Fibroblast of villous mesenchyme (primary cell): ENCODE data around the gene ZNF318. TPM values are rescaled to one million over a fixed set of nuclear protein-coding genes. Genes with fewer than 3 reads are reported as not detected.
A peak's percentile ranks its signal among the peaks of the same experiment; 100 is the strongest.
"Not testable (repeated sequence)": the region's sequence is repeated elsewhere in the genome, so short reads cannot be mapped to it uniquely, and the experiment has no call there.

Source experiments
- DNase-seq: peaks from one replicate; pipeline ENCODE4 v3.0.0-alpha.2; 2010; ENCODE audit warnings: low read depth
- H3K4me3 ChIP-seq: 2 replicates; pipeline ENCODE4 v1.5.1; 2011; ENCODE audit warnings: low read depth, mild to moderate bottlenecking, low read length
- CTCF ChIP-seq: IDR thresholded peaks from 2 replicates; pipeline ENCODE4 v1.5.1; 2012; ENCODE audit warnings: low read depth, mild to moderate bottlenecking, low read length; ENCODE audit not compliant: insufficient read depth
- total RNA-seq: library from RNA; depleted of rRNA; stranded (reverse); fragments of >200 nt; gene quantifications from 2 replicates; pipeline ENCODE4 v1.2.3, GENCODE V29; 2012

The ZNF318 gene
- total RNA-seq, 1 donor: 12.5 TPM

- no peak overlapping the region for H3K4me3 ChIP-seq
- no peak for TF ChIP-seq CTCF
- no peak for DNase-seq
Observed at GRCh38 chr6:43383021-43383667, 13.7 kb upstream of the ZNF318 start.

- not testable (repeated sequence) for DNase-seq, H3K4me3 ChIP-seq
Observed at GRCh38 chr6:43380858-43381257, 11.4 kb upstream of the ZNF318 start.

- H3K4me3 ChIP-seq: no peak overlapping the region
- TF ChIP-seq CTCF: no peak
- no peak for DNase-seq
Observed at GRCh38 chr6:43378631-43379030, 9.2 kb upstream of the ZNF318 start.

- no peak for DNase-seq
- no peak overlapping the region for H3K4me3 ChIP-seq
- TF ChIP-seq CTCF: no peak
Observed at GRCh38 chr6:43377710-43378229, 8.3 kb upstream of the ZNF318 start.

GRCh38 chr6:43376551-43376981, 7.1 kb upstream of the ZNF318 start:
- peak; percentile 16 for DNase-seq
- TF ChIP-seq CTCF: no peak
- no peak overlapping the region for H3K4me3 ChIP-seq

- no peak for DNase-seq
- TF ChIP-seq CTCF: no peak
- H3K4me3 ChIP-seq: no peak overlapping the region
Observed at GRCh38 chr6:43375693-43376092, 6.2 kb upstream of the ZNF318 start.

GRCh38 chr6:43373252-43373875, 3.9 kb upstream of the ZNF318 start:
- no peak for DNase-seq
- no peak overlapping the region for H3K4me3 ChIP-seq
- TF ChIP-seq CTCF: no peak

- peak overlapping the region; percentile 82 for H3K4me3 ChIP-seq
- not testable (repeated sequence) for DNase-seq
Observed at GRCh38 chr6:43370003-43370580, 645 bp upstream of the ZNF318 start.
